ENCODE data around the gene ZMIZ1. TPM values are rescaled to one million over a fixed set of nuclear protein-coding genes. Genes with fewer than 3 reads are reported as not detected.

Gene ZMIZ1
- total RNA-seq, 1 donor from 2014 or later = 11.5 TPM

- peaks cover 5 to 10% (median 6%) of the 10 kb centered on the region in 3 donors for H3K36me3 ChIP-seq (ENCODE audit: control insufficient read depth in 3 of 3, insufficient read depth in 3 of 3, low read length in 3 of 3)
- H3K4me3 ChIP-seq (ENCODE audit: low read length in 3 of 3) = no peak overlapping the region
- H3K9me3 ChIP-seq (ENCODE audit: control insufficient read depth in 3 of 3, low read length in 3 of 3) = no peaks in the 10 kb centered on the region
- peak overlapping the region in 2 of 3 donors; percentile 17 to 62 for H3K9ac ChIP-seq (ENCODE audit: low read depth in 1 of 3, low read length in 3 of 3)
- H3K27me3 ChIP-seq (ENCODE audit: control insufficient read depth in 3 of 3, insufficient read depth in 3 of 3, low read length in 3 of 3) = no peaks in the 10 kb centered on the region
- H3K27ac ChIP-seq (ENCODE audit: low read depth, low read length) = peak overlapping the region; percentile 45
- peaks cover 83 to 97% (median 96%) of the 10 kb centered on the region in 3 donors for H3K4me1 ChIP-seq (ENCODE audit: control insufficient read depth in 3 of 3, insufficient read depth in 3 of 3, low read length in 3 of 3)
Measured at GRCh38 chr10:79158402-79159097, 89.8 kb downstream of the ZMIZ1 start.

GRCh38 chr10:79159141-79159651, 90.4 kb downstream of the ZMIZ1 start:
- Histone ChIP-seq H3K27ac (ENCODE audit: low read depth, low read length) (peak overlapping the region; percentile 45), H3K27me3 (ENCODE audit: control insufficient read depth in 3 of 3, insufficient read depth in 3 of 3, low read length in 3 of 3) (no peaks in the 10 kb centered on the region), H3K9ac (ENCODE audit: low read depth in 1 of 3, low read length in 3 of 3) (peak overlapping the region in 2 of 3 donors; percentile 18 to 62), H3K36me3 (ENCODE audit: control insufficient read depth in 3 of 3, insufficient read depth in 3 of 3, low read length in 3 of 3) (peaks cover 5 to 12% (median 6%) of the 10 kb centered on the region in 3 donors), H3K4me3 (ENCODE audit: low read length in 3 of 3) (peak overlapping the region in 1 of 3 donors; percentile 6), H3K9me3 (ENCODE audit: control insufficient read depth in 3 of 3, low read length in 3 of 3) (no peaks in the 10 kb centered on the region), H3K4me1 (ENCODE audit: control insufficient read depth in 3 of 3, insufficient read depth in 3 of 3, low read length in 3 of 3) (peaks cover 79 to 96% (median 92%) of the 10 kb centered on the region in 3 donors)

GRCh38 chr10:79159785-79160184, 91.0 kb downstream of the ZMIZ1 start:
- Histone ChIP-seq H3K27ac (ENCODE audit: low read depth, low read length) (peak overlapping the region; percentile 45), H3K36me3 (ENCODE audit: control insufficient read depth in 3 of 3, insufficient read depth in 3 of 3, low read length in 3 of 3) (peaks cover 5 to 12% (median 6%) of the 10 kb centered on the region in 3 donors), H3K4me1 (ENCODE audit: control insufficient read depth in 3 of 3, insufficient read depth in 3 of 3, low read length in 3 of 3) (peaks cover 79 to 96% (median 92%) of the 10 kb centered on the region in 3 donors), H3K4me3 (ENCODE audit: low read length in 3 of 3) (no peak overlapping the region), H3K27me3 (ENCODE audit: control insufficient read depth in 3 of 3, insufficient read depth in 3 of 3, low read length in 3 of 3) (no peaks in the 10 kb centered on the region), H3K9me3 (ENCODE audit: control insufficient read depth in 3 of 3, low read length in 3 of 3) (no peaks in the 10 kb centered on the region), H3K9ac (ENCODE audit: low read depth in 1 of 3, low read length in 3 of 3) (peak overlapping the region; percentile 18 to 62 (median 25))

- H3K4me1 ChIP-seq (ENCODE audit: control insufficient read depth in 3 of 3, insufficient read depth in 3 of 3, low read length in 3 of 3) = peaks cover 79 to 96% (median 92%) of the 10 kb centered on the region in 3 donors
- H3K27ac ChIP-seq (ENCODE audit: low read depth, low read length) = peak overlapping the region; percentile 45
- H3K9ac ChIP-seq (ENCODE audit: low read depth in 1 of 3, low read length in 3 of 3) = peak overlapping the region; percentile 2 to 62 (median 25)
- H3K9me3 ChIP-seq (ENCODE audit: control insufficient read depth in 3 of 3, low read length in 3 of 3) = no peaks in the 10 kb centered on the region
- H3K4me3 ChIP-seq (ENCODE audit: low read length in 3 of 3) = no peak overlapping the region
- H3K36me3 ChIP-seq (ENCODE audit: control insufficient read depth in 3 of 3, insufficient read depth in 3 of 3, low read length in 3 of 3) = peaks cover 5 to 12% (median 6%) of the 10 kb centered on the region in 3 donors
- H3K27me3 ChIP-seq (ENCODE audit: control insufficient read depth in 3 of 3, insufficient read depth in 3 of 3, low read length in 3 of 3) = no peaks in the 10 kb centered on the region
Measured at GRCh38 chr10:79160191-79160590, 91.4 kb downstream of the ZMIZ1 start.

- Histone ChIP-seq H3K4me1 (ENCODE audit: control insufficient read depth in 3 of 3, insufficient read depth in 3 of 3, low read length in 3 of 3) (peaks cover 83 to 98% (median 94%) of the 10 kb centered on the region in 3 donors), H3K9ac (ENCODE audit: low read depth in 1 of 3, low read length in 3 of 3) (peak overlapping the region in 1 of 3 donors; percentile 33), H3K27me3 (ENCODE audit: control insufficient read depth in 3 of 3, insufficient read depth in 3 of 3, low read length in 3 of 3) (no peaks in the 10 kb centered on the region), H3K9me3 (ENCODE audit: control insufficient read depth in 3 of 3, low read length in 3 of 3) (no peaks in the 10 kb centered on the region), H3K27ac (ENCODE audit: low read depth, low read length) (no peak overlapping the region), H3K4me3 (ENCODE audit: low read length in 3 of 3) (no peak overlapping the region), H3K36me3 (ENCODE audit: control insufficient read depth in 3 of 3, insufficient read depth in 3 of 3, low read length in 3 of 3) (peaks cover 5 to 12% (median 8%) of the 10 kb centered on the region in 3 donors)
Measured at GRCh38 chr10:79161557-79161956, 92.8 kb downstream of the ZMIZ1 start.

- no peaks in the 10 kb centered on the region for H3K27me3 ChIP-seq (ENCODE audit: control insufficient read depth in 3 of 3, insufficient read depth in 3 of 3, low read length in 3 of 3)
- no peaks in the 10 kb centered on the region for H3K9me3 ChIP-seq (ENCODE audit: control insufficient read depth in 3 of 3, low read length in 3 of 3)
- peaks cover 84 to 98% (median 94%) of the 10 kb centered on the region in 3 donors for H3K4me1 ChIP-seq (ENCODE audit: control insufficient read depth in 3 of 3, insufficient read depth in 3 of 3, low read length in 3 of 3)
- no peak overlapping the region for H3K4me3 ChIP-seq (ENCODE audit: low read length in 3 of 3)
- H3K36me3 ChIP-seq (ENCODE audit: control insufficient read depth in 3 of 3, insufficient read depth in 3 of 3, low read length in 3 of 3) = peaks cover 5 to 15% (median 11%) of the 10 kb centered on the region in 3 donors
- no peak overlapping the region for H3K9ac ChIP-seq (ENCODE audit: low read depth in 1 of 3, low read length in 3 of 3)
- H3K27ac ChIP-seq (ENCODE audit: low read depth, low read length) = no peak overlapping the region
Measured at GRCh38 chr10:79162022-79162421, 93.3 kb downstream of the ZMIZ1 start.

- H3K36me3 ChIP-seq (ENCODE audit: control insufficient read depth in 3 of 3, insufficient read depth in 3 of 3, low read length in 3 of 3) = peaks cover 5 to 18% (median 17%) of the 10 kb centered on the region in 3 donors
- H3K27ac ChIP-seq (ENCODE audit: low read depth, low read length) = no peak overlapping the region
- peaks cover 77 to 98% (median 92%) of the 10 kb centered on the region in 3 donors for H3K4me1 ChIP-seq (ENCODE audit: control insufficient read depth in 3 of 3, insufficient read depth in 3 of 3, low read length in 3 of 3)
- no peaks in the 10 kb centered on the region for H3K9me3 ChIP-seq (ENCODE audit: control insufficient read depth in 3 of 3, low read length in 3 of 3)
- H3K27me3 ChIP-seq (ENCODE audit: control insufficient read depth in 3 of 3, insufficient read depth in 3 of 3, low read length in 3 of 3) = no peaks in the 10 kb centered on the region
- H3K9ac ChIP-seq (ENCODE audit: low read depth in 1 of 3, low read length in 3 of 3) = peak overlapping the region in 1 of 3 donors; percentile 45
- H3K4me3 ChIP-seq (ENCODE audit: low read length in 3 of 3) = no peak overlapping the region
Measured at GRCh38 chr10:79162861-79163665, 94.3 kb downstream of the ZMIZ1 start.

- H3K9me3 ChIP-seq (ENCODE audit: control insufficient read depth in 3 of 3, low read length in 3 of 3) = no peaks in the 10 kb centered on the region
- H3K27me3 ChIP-seq (ENCODE audit: control insufficient read depth in 3 of 3, insufficient read depth in 3 of 3, low read length in 3 of 3) = no peaks in the 10 kb centered on the region
- H3K4me3 ChIP-seq (ENCODE audit: low read length in 3 of 3) = no peak overlapping the region
- no peak overlapping the region for H3K27ac ChIP-seq (ENCODE audit: low read depth, low read length)
- H3K36me3 ChIP-seq (ENCODE audit: control insufficient read depth in 3 of 3, insufficient read depth in 3 of 3, low read length in 3 of 3) = peaks cover 5 to 22% (median 17%) of the 10 kb centered on the region in 3 donors
- H3K9ac ChIP-seq (ENCODE audit: low read depth in 1 of 3, low read length in 3 of 3) = no peak overlapping the region
- H3K4me1 ChIP-seq (ENCODE audit: control insufficient read depth in 3 of 3, insufficient read depth in 3 of 3, low read length in 3 of 3) = peaks cover 72 to 95% (median 89%) of the 10 kb centered on the region in 3 donors
Measured at GRCh38 chr10:79163666-79163975, 94.9 kb downstream of the ZMIZ1 start.

- no peaks in the 10 kb centered on the region for H3K27me3 ChIP-seq (ENCODE audit: control insufficient read depth in 3 of 3, insufficient read depth in 3 of 3, low read length in 3 of 3)
- no peak overlapping the region for H3K4me3 ChIP-seq (ENCODE audit: low read length in 3 of 3)
- H3K27ac ChIP-seq (ENCODE audit: low read depth, low read length) = no peak overlapping the region
- H3K36me3 ChIP-seq (ENCODE audit: control insufficient read depth in 3 of 3, insufficient read depth in 3 of 3, low read length in 3 of 3) = peaks cover 5 to 25% (median 19%) of the 10 kb centered on the region in 3 donors
- peaks cover 67 to 90% (median 88%) of the 10 kb centered on the region in 3 donors for H3K4me1 ChIP-seq (ENCODE audit: control insufficient read depth in 3 of 3, insufficient read depth in 3 of 3, low read length in 3 of 3)
- H3K9ac ChIP-seq (ENCODE audit: low read depth in 1 of 3, low read length in 3 of 3) = no peak overlapping the region
- no peaks in the 10 kb centered on the region for H3K9me3 ChIP-seq (ENCODE audit: control insufficient read depth in 3 of 3, low read length in 3 of 3)
Measured at GRCh38 chr10:79164075-79164474, 95.3 kb downstream of the ZMIZ1 start.

All from skeletal muscle tissue (tissue), 4 donors.